Epithelial cell of prostate (primary cell): Measurements from ENCODE around the gene COL23A1.
"Not testable (repeated sequence)": the region's sequence is repeated elsewhere in the genome, so short reads cannot be mapped to it uniquely, and the experiment has no call there.

Experiments
- DNase-seq: peaks from one replicate; pipeline ENCODE4 v3.0.0-alpha.2; 2011; ENCODE audit warnings: low read depth, low spot score
- H3K27ac ChIP-seq: fragments of 450-650 bp; 2 replicates; pipeline ENCODE4 v1.5.1; 2017; ENCODE audit warnings: mild to moderate bottlenecking

The COL23A1 gene

GRCh38 chr5:178322736-178323540, 267.3 kb downstream of the COL23A1 start:
- DNase-seq, result no peak

GRCh38 chr5:178320281-178320855, 269.8 kb downstream of the COL23A1 start:
- H3K27ac ChIP-seq, result no peak overlapping the region
- no peak for DNase-seq

More at GRCh38 chr5:178322736-178323540, 267.3 kb downstream of the COL23A1 start:
- no peak overlapping the region for H3K27ac ChIP-seq

- DNase-seq, result no peak
- no peak overlapping the region for H3K27ac ChIP-seq
Observed at GRCh38 chr5:178319541-178320041, 270.6 kb downstream of the COL23A1 start.

- DNase-seq, result no peak
- no peak overlapping the region for H3K27ac ChIP-seq
Observed at GRCh38 chr5:178318893-178319292, 271.3 kb downstream of the COL23A1 start.

GRCh38 chr5:178318382-178318781, 271.8 kb downstream of the COL23A1 start:
- no peak for DNase-seq
- no peak overlapping the region for H3K27ac ChIP-seq

- not testable (repeated sequence) for DNase-seq, H3K27ac ChIP-seq
Observed at GRCh38 chr5:178317727-178318126, 272.5 kb downstream of the COL23A1 start.

- no peak overlapping the region for H3K27ac ChIP-seq
- no peak for DNase-seq
Observed at GRCh38 chr5:178314961-178315820, 275.0 kb downstream of the COL23A1 start.

GRCh38 chr5:178314061-178314660, 276.0 kb downstream of the COL23A1 start:
- no peak for DNase-seq
- H3K27ac ChIP-seq, result no peak overlapping the region

- peak overlapping the region; percentile 55 for H3K27ac ChIP-seq
- no peak for DNase-seq
Observed at GRCh38 chr5:178313316-178313715, 276.9 kb downstream of the COL23A1 start.

- peak overlapping the region; percentile 55 for H3K27ac ChIP-seq
- peak; percentile 46 for DNase-seq
Observed at GRCh38 chr5:178312880-178313282, 277.3 kb downstream of the COL23A1 start.

GRCh38 chr5:178310130-178310865, 279.9 kb downstream of the COL23A1 start:
- no peak overlapping the region for H3K27ac ChIP-seq
- no peak for DNase-seq

- DNase-seq, result no peak
- H3K27ac ChIP-seq, result no peak overlapping the region
Observed at GRCh38 chr5:178309271-178310013, 280.8 kb downstream of the COL23A1 start.

GRCh38 chr5:178308541-178309092, 281.6 kb downstream of the COL23A1 start:
- no peak overlapping the region for H3K27ac ChIP-seq
- no peak for DNase-seq

- DNase-seq, result no peak
- no peak overlapping the region for H3K27ac ChIP-seq
Observed at GRCh38 chr5:178307267-178308045, 282.7 kb downstream of the COL23A1 start.

GRCh38 chr5:178306430-178307225, 283.6 kb downstream of the COL23A1 start:
- DNase-seq, result no peak
- H3K27ac ChIP-seq, result no peak overlapping the region

GRCh38 chr5:178305801-178306200, 284.4 kb downstream of the COL23A1 start:
- no peak for DNase-seq
- no peak overlapping the region for H3K27ac ChIP-seq
